Measurements from ENCODE around the gene ZSWIM5.
"Not testable (repeated sequence)": the region's sequence is repeated elsewhere in the genome, so short reads cannot be mapped to it uniquely, and the experiment has no call there.

Gene ZSWIM5

DNA sequence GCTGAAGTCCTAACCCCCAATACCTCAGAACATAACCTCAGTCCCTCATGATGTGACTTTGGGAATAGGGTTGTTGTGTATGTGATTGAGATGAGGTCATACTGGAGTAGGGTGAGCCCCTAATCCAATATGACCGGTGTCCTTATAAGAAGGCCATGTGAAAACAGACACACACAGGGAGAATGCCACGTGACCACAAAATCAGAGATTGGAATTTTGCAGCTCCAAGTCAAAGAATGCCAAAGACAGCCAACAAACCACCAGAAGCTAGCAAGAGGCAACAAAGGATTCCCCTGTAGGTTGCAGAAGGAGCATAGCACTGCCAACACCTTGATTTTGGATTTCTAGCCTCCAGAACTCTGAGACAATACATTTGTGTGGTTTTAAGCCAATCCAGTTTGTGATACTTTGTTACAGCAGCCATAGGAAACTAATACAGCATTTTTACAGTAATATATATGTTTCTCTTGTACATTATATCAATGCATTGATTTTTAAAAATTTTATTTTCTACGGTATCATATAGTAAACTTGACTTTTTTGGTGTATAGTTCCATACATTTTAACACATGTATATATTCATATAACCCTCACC is 5.4 kb downstream of the ZSWIM5 start:
- no peak for DNase-seq

DNA sequence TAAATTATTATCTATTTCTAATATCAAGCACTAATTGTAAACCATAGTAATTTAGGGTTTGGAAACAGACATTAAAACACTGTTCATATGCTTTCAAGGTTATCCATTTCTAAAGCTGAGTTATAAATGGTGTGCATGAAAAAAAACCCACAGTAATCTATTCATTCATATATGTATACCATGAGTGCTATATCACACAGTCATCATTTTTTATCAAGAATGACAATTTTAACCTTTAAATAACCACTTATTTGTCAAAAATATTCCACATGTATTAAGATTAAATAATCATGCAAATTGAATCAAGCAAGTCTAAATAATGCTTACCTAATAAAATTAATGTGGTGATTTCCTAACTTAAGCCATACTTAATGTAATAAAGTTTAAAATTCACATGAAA is 6.0 kb downstream of the ZSWIM5 start:
- DNase-seq: no peak

DNA sequence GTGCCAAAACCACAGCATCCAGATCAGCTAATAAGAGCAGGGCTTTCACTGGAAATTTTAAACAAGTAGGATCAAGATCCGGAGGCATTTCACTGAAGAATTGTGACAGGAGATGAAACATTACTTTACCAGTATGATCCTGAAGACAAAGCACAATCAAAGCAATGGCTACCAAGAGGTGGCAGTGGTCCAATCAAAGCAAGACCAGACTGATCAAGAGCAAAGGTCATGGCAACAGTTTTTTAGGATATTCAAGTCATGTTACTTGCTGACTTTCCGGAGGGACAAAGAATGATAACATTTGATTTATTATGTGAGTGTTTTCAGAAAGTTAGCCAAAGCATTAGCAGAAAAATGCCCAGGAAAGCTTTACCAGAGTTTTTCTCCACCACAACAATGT is 8.2 kb downstream of the ZSWIM5 start:
- DNase-seq: no peak

DNA sequence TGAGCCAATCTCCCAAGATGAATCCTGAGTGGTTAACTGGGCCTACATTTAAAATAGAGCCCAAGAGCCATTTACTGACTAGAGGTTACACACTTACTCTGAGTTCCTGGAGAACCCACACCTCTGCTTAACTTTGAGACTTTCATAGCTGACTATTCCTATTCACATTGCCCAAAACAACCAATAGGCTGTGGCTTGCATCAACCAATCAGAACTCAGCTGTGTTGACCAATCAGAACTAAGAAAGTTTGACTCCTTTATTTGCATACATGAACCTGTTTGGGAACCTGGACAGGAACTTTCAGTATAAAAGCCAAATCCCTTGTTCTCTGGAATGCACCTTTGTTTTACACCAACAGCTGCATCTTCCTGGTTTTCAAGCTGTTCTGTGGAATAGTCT is 9.5 kb downstream of the ZSWIM5 start:
- DNase-seq: no peak

DNA sequence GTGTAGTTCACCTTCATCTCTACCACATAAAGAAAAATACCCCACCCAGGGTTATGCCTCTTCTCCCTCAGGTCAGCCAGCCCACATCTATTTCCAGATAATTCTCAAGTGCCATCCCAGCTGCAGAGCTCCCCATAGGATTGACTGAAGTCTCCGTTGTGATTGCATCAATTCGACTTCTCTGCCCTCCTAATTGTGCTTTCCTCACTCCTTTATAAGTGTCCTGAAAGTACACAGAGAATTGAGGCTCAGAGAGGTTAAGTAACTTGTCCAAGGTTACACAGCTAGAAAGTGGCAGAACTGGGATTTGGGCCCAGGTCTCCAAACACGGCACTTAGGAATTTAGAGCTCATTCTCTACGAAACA is 15.0 kb downstream of the ZSWIM5 start:
- no peak for DNase-seq

DNA sequence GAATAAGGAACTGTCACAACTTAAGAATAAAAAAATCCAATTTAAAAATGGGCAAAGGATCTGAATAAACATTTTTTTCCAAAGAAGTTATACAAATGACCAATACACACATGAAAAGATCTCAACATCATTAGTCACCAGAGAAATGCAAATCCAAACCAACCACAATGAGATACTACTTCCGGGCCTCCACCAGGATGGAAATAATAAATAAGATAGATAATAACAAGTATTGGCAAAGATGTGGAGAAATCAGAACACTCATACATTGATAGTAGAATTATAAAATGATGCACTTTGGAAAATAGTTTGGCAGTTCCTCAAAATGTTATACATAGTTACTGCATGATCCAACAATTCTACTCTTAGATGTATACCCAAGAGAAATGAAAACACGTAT is 18.7 kb downstream of the ZSWIM5 start:
- DNase-seq: no peak

DNA sequence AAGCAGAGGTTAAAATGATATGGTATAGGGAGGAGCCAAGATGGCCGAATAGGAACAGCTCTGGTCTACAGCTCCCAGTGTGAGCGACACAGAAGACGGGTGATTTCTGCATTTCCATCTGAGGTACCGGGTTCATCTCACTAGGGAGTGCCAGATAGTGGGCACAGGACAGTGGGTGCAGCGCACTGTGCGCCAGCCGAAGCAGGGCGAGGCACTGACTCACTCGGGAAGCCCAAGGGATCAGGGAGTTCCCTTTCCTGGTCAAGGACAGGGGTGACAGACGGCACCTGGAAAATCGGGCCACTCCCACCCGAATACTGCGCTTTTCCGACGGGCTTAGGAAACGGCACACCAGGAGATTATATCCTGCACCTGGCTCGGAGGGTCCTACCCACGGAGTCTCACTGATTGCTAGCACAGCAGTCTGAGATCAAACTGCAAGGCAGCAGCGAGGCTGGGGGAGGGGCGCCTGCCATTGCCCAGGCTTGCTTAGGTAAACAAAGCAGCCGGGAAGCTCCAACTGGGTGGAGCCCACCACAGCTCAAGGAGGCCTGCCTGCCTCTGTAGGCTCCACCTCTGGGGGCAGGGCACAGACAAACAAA is 26.4 kb downstream of the ZSWIM5 start:
- not testable (repeated sequence) for DNase-seq

DNA sequence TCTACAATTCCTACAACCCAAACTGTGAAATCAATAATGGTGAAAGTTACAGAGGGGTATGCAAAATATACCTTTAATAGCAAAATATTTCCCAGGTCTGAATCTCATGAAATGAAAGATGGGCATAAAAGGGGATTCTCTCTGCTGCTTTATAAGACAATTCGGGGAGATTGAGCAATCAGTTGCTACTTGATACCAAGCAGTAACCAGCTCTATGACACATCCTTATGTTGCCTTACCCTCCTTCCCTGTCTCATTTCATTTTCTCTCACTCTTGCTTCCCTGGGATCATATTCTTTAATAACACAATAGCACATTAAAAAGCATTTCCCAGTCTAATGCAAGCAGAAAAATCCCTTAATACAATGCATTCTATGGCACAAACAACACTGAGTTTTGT is 29.0 kb downstream of the ZSWIM5 start:
- DNase-seq: no peak

DNA sequence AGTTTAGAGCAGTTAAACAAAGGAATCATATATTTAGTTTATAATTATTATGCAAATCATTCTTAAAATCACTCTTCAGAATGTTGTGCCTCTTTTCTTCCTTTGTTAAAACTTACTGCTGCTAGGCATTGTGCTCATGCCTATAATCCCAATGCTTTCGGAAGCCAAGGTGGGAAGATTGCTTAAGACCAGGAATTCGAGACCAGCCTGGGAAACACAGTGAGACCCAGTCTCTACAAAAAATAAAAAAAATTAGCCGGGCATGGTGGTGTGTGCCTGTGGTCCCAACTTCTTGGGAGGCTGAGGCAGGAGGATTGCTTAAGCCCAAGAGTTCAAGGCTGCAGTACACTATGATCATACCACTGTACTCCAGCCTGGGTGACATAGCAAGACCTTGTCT is 33.6 kb downstream of the ZSWIM5 start:
- DNase-seq: no peak

DNA sequence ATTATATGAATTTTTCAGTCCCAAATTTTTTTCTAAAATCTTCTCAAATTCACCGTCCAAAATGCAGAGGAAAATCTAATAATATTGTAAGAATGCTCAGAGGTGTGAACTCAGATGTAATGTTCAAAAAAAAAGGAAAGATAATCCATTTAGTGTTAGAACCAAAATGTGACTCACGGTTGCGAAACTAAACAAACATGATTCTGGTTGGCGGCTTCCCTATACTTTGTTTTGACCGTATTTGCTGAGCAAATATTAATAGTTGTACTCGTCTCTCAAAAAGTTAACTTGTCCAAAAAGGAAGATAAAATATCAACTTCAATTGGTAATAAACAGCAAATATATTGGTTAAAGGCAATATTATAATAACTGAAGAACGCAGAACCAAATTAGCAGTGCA is 34.4 kb downstream of the ZSWIM5 start:
- DNase-seq: no peak

DNA sequence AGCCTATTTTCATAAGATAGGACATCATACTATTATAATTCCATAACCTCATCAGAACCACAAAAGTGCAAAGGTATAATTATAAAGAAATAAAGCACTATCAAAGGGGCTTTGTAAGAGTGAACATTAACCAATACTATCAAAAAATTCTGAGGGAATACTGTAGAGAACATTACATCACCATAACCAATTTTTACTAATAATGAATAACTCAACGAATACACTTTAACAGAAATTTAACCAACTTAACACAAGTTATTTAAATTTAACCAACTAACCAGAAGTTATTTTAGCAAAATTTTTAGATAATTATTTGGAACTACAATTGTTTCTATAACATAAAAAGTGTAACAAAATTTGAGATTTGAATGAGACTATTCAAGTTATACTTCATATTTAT is 34.8 kb downstream of the ZSWIM5 start:
- DNase-seq: no peak

DNA sequence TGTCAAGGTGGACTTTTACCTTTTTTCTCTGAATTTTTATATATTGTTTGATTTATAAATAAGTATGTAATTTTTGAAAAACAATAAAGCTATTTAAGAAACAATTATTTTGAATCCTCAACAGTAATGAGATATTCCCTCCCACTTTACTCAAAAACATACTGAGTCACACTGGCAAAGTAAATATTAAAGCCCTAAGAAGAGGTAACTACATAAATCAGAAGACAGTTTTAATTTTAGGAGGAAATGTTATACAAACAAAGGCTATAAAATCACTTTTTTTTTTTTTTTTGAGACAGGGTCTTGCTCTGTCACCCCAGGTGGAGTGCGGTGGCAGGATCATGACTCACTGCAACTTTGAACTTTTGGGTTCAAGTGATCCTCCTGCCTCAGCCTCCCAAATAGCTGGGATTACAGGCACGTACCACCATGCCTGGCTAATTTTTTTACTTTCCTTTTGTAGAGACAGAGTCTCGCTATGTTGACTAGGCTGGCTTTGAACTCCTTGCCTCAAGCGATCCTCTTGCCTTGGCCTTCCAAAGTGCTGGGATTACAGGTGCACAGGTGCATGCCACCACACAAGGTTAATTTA is 36.2 kb downstream of the ZSWIM5 start:
- no peak for DNase-seq

DNA sequence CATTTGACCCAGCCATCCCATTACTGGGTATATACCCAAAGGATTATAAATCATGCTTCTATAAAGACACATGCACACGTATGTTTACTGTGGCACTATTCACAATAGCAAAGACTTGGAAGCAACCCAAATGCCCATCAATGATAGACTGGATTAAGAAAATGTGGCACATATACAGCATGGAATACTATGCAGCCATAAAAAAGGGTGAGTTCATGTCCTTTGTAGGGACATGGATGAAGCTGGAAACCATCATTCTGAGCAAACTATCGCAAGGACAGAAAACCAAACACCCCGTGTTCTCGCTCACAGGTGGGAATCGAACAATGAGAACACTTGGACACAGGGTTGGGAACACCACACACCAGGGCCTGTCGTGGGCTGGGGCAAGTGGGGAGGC is 38.5 kb downstream of the ZSWIM5 start:
- not testable (repeated sequence) for DNase-seq

DNA sequence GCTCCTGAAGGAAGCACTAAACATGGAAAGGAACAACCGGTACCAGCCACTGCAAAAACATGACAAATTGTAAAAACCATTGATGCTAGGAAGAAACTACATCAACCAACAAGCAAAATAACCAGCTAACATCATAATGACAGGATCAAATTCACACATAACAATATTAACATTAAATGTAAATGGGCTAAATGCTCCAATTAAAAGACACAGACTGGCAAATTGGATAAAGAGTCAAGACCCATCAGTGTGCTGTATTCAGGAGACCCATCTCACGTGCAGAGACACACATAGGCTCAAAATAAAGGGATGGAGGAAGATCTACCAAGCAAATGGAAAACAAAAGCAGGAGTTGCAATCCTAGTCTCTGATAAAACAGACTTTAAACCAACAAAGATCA is 42.1 kb downstream of the ZSWIM5 start:
- DNase-seq: not testable (repeated sequence)

DNA sequence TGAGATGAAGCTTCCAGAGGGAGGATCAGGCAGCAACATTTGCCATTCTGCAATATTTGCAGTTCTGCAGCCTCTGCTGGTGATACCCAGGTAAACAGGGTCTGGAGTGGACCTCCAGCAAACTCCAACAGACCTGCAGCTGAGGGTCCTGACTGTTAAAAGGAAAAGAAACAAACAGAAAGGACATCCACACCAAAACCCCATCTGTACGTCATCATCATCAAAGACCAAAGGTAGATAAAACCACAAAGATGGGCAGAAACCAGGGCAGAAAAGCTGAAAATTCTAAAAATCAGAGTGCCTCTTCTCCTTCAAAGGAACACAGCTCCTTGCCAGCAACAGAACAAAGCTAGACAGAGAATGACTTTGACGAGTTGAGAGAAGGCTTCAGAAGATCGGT is 43.3 kb downstream of the ZSWIM5 start:
- DNase-seq: not testable (repeated sequence)

DNA sequence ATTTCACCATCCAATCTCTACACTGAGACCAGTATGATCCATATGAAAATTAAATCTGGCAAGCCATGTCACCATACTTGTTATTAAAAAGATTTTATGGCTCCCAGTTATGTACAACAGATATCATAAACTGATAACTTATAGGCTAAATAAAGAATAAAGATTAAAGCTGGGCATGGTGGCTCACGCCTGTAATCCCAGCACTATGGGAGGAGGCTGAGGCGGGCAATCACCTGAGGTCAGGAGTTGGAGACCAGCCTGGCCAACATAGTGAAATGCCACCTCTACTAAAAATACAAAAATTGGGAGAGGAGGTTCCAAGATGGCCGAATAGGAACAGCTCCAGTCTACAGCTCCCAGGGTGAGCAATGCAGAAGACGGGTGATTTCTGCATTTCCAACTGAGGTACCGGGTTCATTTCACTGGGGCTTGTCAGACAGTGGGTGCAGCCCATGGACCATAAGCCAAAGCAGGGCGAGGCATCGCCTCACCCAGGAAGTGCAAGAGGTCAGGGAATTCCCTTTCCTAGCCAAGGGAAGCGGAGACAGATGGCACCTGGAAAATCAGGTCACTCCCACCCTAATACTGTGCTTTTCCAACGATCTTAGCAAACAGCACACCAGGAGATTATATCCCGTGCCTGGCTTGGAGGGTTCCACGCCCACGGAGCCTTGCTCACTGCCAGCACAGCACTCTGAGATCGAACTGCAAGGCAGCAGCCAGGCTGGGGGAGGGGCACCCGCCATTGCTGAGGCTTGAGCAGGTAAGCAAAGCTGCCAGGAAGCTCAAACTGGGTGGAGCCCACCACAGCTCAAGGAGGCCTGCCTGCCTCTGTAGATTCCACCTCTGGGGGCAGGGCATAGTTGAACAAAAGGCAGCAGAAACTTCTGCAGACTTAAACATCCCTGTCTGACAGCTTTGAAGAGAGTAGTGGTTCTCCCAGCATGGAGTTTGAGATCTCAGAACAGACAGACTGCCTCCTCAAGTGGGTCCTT is 44.1 kb downstream of the ZSWIM5 start:
- DNase-seq: not testable (repeated sequence)

DNA sequence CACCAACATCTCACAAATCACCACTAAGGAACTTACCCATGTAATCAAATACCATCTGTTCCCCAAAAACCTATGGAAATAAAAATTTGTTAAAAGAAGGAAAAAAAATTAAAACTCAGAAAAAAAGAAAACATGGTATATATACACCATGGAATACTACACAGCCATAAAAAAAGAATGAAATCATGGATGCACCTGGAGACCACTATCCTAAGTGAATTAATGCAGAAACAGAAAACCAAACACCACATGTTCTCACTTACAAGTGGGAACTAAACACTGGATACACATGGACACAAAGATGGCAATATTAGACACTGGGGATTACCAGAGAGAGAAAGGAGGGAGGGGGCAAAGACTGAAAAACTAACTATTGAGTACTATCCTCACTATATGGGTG is 50.4 kb downstream of the ZSWIM5 start:
- DNase-seq: no peak

DNA sequence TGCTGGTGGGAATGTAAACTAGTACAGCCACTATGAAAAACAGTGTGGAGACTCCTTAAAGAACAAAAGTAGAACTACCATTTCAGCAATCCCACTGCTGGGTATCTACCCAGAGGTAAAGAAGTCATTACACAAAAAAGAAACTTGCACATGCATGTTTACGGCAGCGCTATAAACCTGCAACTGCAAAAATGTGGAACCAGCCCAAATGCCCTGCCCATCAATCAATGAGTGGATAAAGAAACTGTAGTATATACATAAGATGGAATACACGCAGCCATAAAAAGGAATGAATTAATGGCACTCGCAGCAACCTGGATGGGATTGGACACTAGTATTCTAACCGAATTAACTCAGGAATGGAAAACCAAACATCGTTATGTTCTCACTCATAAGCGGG is 51.0 kb downstream of the ZSWIM5 start:
- DNase-seq: no peak

DNA sequence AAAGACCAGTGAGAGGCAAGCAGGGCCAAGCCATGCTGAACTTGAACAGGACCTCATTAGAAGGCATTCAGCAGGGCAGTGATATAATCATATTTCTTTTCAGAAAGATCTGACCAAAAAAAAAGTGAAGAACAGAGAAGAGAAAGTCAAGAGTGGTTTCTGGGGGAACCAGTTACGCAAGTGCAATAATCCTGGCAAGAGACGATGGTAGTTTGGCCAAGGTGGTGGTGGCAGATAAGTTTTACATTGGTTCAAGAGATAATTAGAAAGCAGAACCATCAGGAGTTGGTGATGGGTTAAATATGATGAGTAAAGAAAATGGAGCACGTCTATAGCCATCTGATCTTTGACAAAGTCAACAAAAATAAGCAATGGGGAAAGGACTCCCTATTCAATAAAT is 54.3 kb downstream of the ZSWIM5 start:
- no peak for DNase-seq

DNA sequence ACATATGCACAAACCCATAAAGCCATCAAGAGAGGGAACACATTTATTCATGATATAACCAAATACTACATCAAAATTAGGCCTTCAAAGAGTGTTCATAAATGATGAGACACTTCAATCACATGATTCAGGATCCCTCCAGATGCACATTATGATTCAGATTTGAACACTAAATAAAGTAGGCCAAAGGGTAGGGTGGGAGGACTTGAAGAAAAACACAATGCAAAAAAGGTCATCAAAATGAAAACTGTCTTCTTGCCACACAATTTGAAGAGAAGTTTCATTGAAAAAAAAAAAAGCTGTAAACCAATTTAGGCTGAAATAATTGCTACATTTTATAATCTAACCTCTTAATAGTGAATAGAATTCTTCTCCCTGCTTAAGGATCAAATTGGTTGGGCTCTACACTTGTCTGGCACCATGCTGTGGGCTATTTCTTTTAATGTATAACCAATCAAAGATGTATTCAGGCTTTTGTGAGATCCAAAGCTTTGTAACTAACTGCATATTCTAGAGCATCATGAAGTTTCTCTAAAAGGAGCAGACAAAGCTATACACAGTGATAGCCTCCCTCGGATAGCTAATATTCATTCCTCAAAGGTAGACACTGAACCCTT is 58.1 kb downstream of the ZSWIM5 start:
- no peak for DNase-seq

DNA sequence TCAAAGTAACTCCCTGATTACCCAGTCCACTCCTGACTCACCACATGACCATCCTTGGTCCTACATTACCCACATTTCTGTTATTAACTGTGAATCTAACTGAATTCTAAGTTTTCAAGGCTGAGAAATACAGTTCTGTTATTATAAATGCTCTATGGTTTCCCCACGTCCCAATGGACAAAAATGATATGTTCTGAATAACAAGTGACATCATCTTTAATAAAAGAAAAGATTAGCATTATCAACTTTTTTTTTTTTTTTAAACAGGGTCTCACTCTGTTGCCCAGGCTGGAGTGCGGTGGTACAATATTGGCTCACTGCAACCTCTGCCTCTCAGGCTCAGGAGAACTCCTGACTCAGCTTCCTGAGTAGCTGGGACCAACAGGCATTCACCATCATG is 59.6 kb downstream of the ZSWIM5 start:
- no peak for DNase-seq

DNA sequence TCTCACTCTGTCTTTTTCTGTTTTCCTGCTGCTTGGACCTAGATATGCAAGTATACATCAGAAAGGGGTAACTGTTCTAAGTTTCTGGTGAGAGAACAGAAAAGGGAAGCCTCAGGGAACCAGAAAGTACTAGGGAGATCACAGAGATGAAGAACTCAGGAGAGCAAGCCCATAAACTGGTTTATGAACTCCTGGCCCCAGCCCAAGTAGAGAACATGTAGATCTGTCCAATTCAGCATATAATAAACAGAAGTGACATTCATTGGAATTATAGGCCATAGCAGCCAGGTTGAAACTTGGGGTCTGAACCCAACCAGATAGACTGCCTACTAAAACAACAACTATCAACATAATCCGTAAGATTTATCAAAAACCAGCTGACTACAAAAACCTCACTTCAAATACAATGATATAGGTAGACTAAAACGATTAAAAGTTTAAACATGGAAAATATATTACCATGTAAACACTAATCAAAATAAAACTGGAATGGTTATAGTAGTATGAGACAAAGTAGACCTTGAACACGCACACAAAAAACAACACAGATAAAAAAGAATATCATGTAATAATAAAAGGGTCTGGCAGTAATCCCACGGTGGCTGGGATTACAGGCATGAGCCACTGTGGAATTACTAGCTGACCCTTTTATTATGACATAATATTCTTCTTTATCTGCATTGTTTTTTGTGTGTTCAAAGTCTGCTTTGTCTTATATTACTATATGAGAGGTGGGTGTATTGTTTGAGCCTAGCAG is 65.0 kb downstream of the ZSWIM5 start:
- no peak for DNase-seq

DNA sequence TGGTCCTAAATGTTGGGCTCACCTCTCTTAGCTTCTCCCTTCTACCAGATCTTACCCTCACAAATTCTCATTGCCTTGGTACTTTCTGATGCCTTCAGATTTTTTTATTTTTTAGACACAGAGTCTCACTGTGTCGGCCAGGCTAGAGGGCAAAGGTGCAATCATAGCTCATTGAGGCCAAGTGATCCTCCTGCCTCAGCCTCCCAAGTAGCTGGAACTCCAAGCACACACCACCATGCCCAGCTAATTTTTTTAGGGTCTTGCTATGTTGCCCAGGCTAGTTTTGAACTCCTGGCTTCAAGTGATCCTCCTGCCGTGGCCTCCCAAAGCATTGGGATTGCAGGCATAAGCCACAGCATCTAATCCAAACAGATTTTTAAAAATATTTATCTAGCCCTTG is 69.4 kb downstream of the ZSWIM5 start:
- DNase-seq: no peak
